ENCODE measurements around the gene IL36A. TPM values are rescaled to one million over a fixed set of nuclear protein-coding genes. Genes with fewer than 3 reads are reported as not detected.

The IL36A gene
- total and polyA plus RNA-seq, 3 donors from 2014 or later = not detected

DNA sequence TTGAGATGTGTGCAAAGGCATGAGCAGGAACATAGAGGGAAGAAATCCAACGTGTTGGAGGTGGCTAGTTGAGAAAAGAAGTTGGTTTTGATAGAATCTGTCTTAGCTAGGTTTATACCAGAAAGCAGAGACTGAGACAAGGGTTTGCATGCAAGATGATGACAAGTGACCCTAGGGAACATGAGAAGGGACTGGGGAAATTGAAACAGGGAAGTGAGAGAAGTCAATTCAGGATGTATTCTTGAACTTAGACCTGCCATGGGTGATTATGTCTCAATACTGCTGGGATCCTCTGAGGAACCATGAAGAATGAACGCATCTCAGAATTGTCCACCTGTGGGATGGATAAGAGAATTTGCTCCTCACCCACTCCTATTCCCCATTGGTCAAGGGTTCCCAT is 20.5 kb downstream of the IL36A start:
- Histone ChIP-seq H3K36me3 (ENCODE audit: low read depth, missing control alignments) (no peaks in the 10 kb centered on the region), H3K27me3 (no peaks in the 10 kb centered on the region), H3K4me1 (no peaks in the 10 kb centered on the region), H3K9me3 (no peaks in the 10 kb centered on the region), H3K27ac (no peak overlapping the region), H3K4me3 (no peak overlapping the region)
- WGBS, 2 donors = 56 to 73% methylated on average over 2 of the region's 2 CpGs
- intact Hi-C loops (cut with DNase I; ENCODE audit: low total_unique reads) = no loop called here
- TF ChIP-seq, protein P1, sequence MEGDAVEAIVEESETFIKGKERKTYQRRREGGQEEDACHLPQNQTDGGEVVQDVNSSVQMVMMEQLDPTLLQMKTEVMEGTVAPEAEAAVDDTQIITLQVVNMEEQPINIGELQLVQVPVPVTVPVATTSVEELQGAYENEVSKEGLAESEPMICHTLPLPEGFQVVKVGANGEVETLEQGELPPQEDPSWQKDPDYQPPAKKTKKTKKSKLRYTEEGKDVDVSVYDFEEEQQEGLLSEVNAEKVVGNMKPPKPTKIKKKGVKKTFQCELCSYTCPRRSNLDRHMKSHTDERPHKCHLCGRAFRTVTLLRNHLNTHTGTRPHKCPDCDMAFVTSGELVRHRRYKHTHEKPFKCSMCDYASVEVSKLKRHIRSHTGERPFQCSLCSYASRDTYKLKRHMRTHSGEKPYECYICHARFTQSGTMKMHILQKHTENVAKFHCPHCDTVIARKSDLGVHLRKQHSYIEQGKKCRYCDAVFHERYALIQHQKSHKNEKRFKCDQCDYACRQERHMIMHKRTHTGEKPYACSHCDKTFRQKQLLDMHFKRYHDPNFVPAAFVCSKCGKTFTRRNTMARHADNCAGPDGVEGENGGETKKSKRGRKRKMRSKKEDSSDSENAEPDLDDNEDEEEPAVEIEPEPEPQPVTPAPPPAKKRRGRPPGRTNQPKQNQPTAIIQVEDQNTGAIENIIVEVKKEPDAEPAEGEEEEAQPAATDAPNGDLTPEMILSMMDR (IDR thresholded peaks at IDR 0.05) = no peak
- TF ChIP-seq POLR2A (IDR thresholded peaks at IDR 0.05) = no peak
- DNase-seq = no peak

DNA sequence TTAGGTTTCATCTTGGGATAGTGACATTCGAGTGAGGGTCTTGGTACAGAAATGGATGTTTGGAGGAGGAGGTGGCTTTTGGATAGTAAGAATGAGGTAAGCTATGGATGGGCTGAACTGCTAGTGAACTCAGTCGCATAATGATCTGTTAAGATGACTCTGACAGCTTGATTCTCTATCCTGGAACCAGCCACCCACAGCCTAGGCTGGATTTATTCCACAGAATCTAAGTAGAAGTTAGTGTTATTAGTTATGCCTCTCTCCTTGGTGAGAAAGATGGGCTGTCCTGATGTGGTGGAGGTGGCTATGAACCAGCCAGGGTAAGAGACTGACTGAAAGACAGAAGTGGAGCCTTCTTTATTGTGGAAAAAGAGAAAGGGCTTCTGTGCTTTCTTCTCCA is 22.4 kb downstream of the IL36A start:
- no peaks in the 10 kb centered on the region for H3K9me3 ChIP-seq
- no peak for DNase-seq
- no peaks in the 10 kb centered on the region for H3K36me3 ChIP-seq (ENCODE audit: low read depth, missing control alignments)
- no peak overlapping the region for H3K27ac ChIP-seq
- H3K4me3 ChIP-seq = no peak overlapping the region
- H3K4me1 ChIP-seq = no peaks in the 10 kb centered on the region
- no peak for TF ChIP-seq POLR2A (IDR thresholded peaks at IDR 0.05)
- TF ChIP-seq, protein P1 (IDR thresholded peaks at IDR 0.05) = no peak
- no peaks in the 10 kb centered on the region for H3K27me3 ChIP-seq
- 86 to 94% methylated on average over 2 of the region's 2 CpGs for WGBS, 2 donors
- intact Hi-C loops (cut with DNase I; ENCODE audit: low total_unique reads) = no loop called here

DNA sequence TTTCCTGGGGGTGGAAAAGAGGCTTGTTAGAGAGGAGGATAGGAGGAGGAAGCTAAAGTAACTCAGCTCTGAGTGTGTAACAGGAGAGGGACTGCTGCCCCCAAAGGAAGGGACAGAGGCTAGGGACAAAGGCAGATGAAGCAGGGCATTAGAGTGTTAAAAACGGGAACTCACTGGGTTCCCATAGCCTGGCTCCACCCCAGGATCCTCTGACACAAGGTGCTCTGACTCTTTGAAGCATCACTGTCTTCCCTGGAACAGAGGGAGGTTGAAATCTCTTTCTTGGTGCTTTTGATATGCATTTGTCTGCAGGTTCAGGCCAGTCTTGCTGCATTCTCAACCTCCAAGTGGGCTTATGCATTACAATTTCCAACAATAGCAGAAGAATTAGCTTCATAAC is 22.9 kb downstream of the IL36A start:
- H3K36me3 ChIP-seq (ENCODE audit: low read depth, missing control alignments) = no peaks in the 10 kb centered on the region
- H3K9me3 ChIP-seq = no peaks in the 10 kb centered on the region
- TF ChIP-seq, protein P1 (IDR thresholded peaks at IDR 0.05) = no peak
- no peak for TF ChIP-seq POLR2A (IDR thresholded peaks at IDR 0.05)
- no peak overlapping the region for H3K4me3 ChIP-seq
- no peaks in the 10 kb centered on the region for H3K27me3 ChIP-seq
- no peak for DNase-seq
- 28 to 33% methylated on average over 1 of the region's 1 CpG for WGBS, 2 donors
- H3K4me1 ChIP-seq = no peaks in the 10 kb centered on the region
- H3K27ac ChIP-seq = no peak overlapping the region
- intact Hi-C loops (cut with DNase I; ENCODE audit: low total_unique reads) = no loop called here

DNA sequence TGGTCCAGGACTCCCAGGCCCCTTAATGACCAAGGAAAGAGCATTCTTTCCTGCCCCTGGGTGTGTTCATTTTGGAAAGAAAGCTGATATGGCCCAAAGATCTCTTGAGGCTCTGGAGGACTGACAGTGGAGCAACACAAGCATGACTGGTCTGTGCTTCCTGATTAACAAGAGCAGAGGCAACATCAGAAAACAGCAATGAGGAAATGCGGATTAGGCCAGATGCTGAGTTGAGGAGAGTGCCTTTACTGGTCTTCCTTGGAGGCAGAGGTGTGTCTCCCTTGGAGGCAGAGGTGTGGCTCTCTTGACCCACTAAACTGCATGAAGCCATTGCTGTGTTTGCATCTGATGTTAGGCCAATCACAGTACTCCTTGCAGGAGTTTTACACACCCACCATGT is 27.5 kb downstream of the IL36A start:
- DNase-seq = no peak
- no peak for TF ChIP-seq POLR2A (IDR thresholded peaks at IDR 0.05)
- TF ChIP-seq, protein P1 (IDR thresholded peaks at IDR 0.05) = no peak
- H3K27ac ChIP-seq = no peak overlapping the region
- H3K4me1 ChIP-seq = no peaks in the 10 kb centered on the region
- H3K36me3 ChIP-seq (ENCODE audit: low read depth, missing control alignments) = no peaks in the 10 kb centered on the region
- H3K9me3 ChIP-seq = no peaks in the 10 kb centered on the region
- no peak overlapping the region for H3K4me3 ChIP-seq
- 88 to 100% methylated on average over 1 of the region's 1 CpG for WGBS, 2 donors
- intact Hi-C loops (cut with DNase I; ENCODE audit: low total_unique reads) = no loop called here
- no peaks in the 10 kb centered on the region for H3K27me3 ChIP-seq

DNA sequence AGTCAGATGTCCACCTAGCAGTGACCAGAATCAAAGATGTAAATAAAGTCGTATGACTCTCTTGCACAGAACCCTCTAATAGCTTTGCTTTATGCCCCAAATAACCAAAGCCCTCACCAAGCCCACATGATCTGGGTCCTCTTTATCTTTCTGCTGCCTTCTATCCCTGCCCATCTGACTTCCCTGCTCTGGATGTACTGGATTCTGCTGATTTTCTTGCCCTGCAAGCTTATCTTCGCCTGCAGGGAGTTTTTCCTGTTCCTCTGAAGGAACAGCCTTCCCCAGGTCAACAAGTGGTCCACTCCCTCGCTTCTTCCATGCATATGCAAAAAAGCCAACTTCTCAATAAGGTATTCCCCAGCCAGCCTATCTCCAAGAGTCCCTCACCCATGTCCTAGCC is 28.8 kb downstream of the IL36A start:
- no peaks in the 10 kb centered on the region for H3K27me3 ChIP-seq
- H3K4me3 ChIP-seq = no peak overlapping the region
- no peak for DNase-seq
- H3K4me1 ChIP-seq = no peaks in the 10 kb centered on the region
- no peaks in the 10 kb centered on the region for H3K9me3 ChIP-seq
- intact Hi-C loops (cut with DNase I; ENCODE audit: low total_unique reads) = no loop called here
- TF ChIP-seq, protein P1 (IDR thresholded peaks at IDR 0.05) = no peak
- no peak for TF ChIP-seq POLR2A (IDR thresholded peaks at IDR 0.05)
- 78% methylated on average over 3 of the region's 3 CpGs for WGBS, 2 donors
- H3K36me3 ChIP-seq (ENCODE audit: low read depth, missing control alignments) = no peaks in the 10 kb centered on the region
- H3K27ac ChIP-seq = no peak overlapping the region
